ENCODE data around the gene DNAH3.
"Not testable (repeated sequence)": the region's sequence is repeated elsewhere in the genome, so short reads cannot be mapped to it uniquely, and the experiment has no call there.

GRCh38 chr16:21170116-21170515 is 19.5 kb upstream of the DNAH3 start:
- TF ChIP-seq CTCF (conservative IDR thresholded peaks at IDR 0.05); EZH2 (IDR thresholded peaks at IDR 0.05; ENCODE audit: low read depth): not testable (repeated sequence)

All from PC-9 (cell line).